Neural progenitor cell (in vitro differentiated cells): ENCODE measurements around the gene EEF1AKMT3. TPM values are rescaled to one million over a fixed set of nuclear protein-coding genes. Genes with fewer than 3 reads are reported as not detected.

ENCODE experiments used
- DNase-seq: peaks from one replicate; pipeline ENCODE4 v3.0.0-alpha.2; 2016; ENCODE audit warnings: low spot score
- H2AFZ ChIP-seq: fragments of 200-600 bp; sonication (generic); replicated peaks from 2 replicates; pipeline ENCODE4 v1.6.1; 2016; ENCODE audit warnings: antibody characterized with exemption
- H3F3A ChIP-seq: fragments of 200-600 bp; sonication (generic); 2 replicates; pipeline ENCODE4 v1.6.1; 2016; ENCODE audit warnings: antibody characterized with exemption, low read depth
- H3K27ac ChIP-seq: fragments of 200-600 bp; sonication (generic); 2 replicates; pipeline ENCODE4 v1.5.1; 2016; ENCODE audit warnings: mild to moderate bottlenecking
- H3K27me3 ChIP-seq: fragments of 200-600 bp; sonication (generic); 2 replicates; pipeline ENCODE4 v1.6.1; 2016; ENCODE audit warnings: mild to moderate bottlenecking, moderate library complexity
- H3K36me3 ChIP-seq: fragments of 200-600 bp; sonication (generic); 2 replicates; pipeline ENCODE4 v1.5.1; 2016
- H3K4me1 ChIP-seq: fragments of 200-600 bp; sonication (generic); 2 replicates; pipeline ENCODE4 v1.6.1; 2016; ENCODE audit warnings: mixed run types
- H3K4me2 ChIP-seq: fragments of 200-600 bp; sonication (generic); 2 replicates; pipeline ENCODE4 v1.6.1; 2016
- H3K4me3 ChIP-seq: fragments of 200-600 bp; sonication (generic); 2 replicates; pipeline ENCODE4 v1.5.1; 2016
- H3K79me2 ChIP-seq: fragments of 200-600 bp; sonication (generic); 2 replicates; pipeline ENCODE4 v1.6.1; 2016; ENCODE audit warnings: low read depth
- H3K9ac ChIP-seq: fragments of 200-600 bp; sonication (generic); 2 replicates; pipeline ENCODE4 v1.6.1; 2016
- H3K9me3 ChIP-seq: fragments of 200-600 bp; sonication (generic); 2 replicates; pipeline ENCODE4 v1.5.1; 2016; ENCODE audit warnings: low read depth
- H4K20me1 ChIP-seq: fragments of 200-600 bp; sonication (generic); 2 replicates; pipeline ENCODE4 v1.6.1; 2016; ENCODE audit warnings: low read depth
- H3K27ac Mint-ChIP-seq: 3 replicates; pipeline ENCODE4 v1.8.0; 2021; ENCODE audit warnings: mixed read lengths
- H3K27me3 Mint-ChIP-seq: 2 replicates; pipeline ENCODE4 v1.8.0; 2022; ENCODE audit warnings: low read depth, mild to moderate bottlenecking, inconsistent platforms, moderate library complexity, mixed read lengths; ENCODE audit not compliant: insufficient read depth
- H3K36me3 Mint-ChIP-seq: 3 replicates; pipeline ENCODE4 v1.8.0; 2021; ENCODE audit warnings: mixed read lengths
- H3K4me1 Mint-ChIP-seq: 3 replicates; pipeline ENCODE4 v1.8.0; 2021; ENCODE audit warnings: mixed read lengths
- H3K4me3 Mint-ChIP-seq: 3 replicates; pipeline ENCODE4 v1.8.0; 2021; ENCODE audit warnings: mild to moderate bottlenecking, moderate library complexity, mixed read lengths
- H3K9me3 Mint-ChIP-seq: 3 replicates; pipeline ENCODE4 v1.8.0; 2020; ENCODE audit warnings: mixed read lengths
- EZH2 ChIP-seq: fragments of 200-600 bp; sonication (generic); IDR thresholded peaks from 2 replicates; pipeline ENCODE4 v1.6.1; 2017; ENCODE audit warnings: antibody characterized with exemption, mild to moderate bottlenecking, moderate library complexity
- EZH2phosphoT487 ChIP-seq: fragments of 200-600 bp; sonication (generic); IDR thresholded peaks from 2 replicates; pipeline ENCODE4 v1.6.1; 2017; ENCODE audit warnings: antibody characterized with exemption
- total RNA-seq: library from RNA; depleted of rRNA; stranded (reverse); fragments of >200 nt; gene quantifications from 2 replicates; pipeline ENCODE4 v1.2.3, GENCODE V29; 2015; ENCODE audit warnings: low replicate concordance
- TF ChIP-seq, protein P1 (sequence below): fragments of 200-600 bp; sonication (generic); IDR thresholded peaks from 2 replicates; pipeline ENCODE4 v1.5.1; 2017; ENCODE audit warnings: antibody characterized with exemption, mild to moderate bottlenecking

Gene EEF1AKMT3
- total RNA-seq, 1 donor from 2014 or later = 2.1 TPM

DNA sequence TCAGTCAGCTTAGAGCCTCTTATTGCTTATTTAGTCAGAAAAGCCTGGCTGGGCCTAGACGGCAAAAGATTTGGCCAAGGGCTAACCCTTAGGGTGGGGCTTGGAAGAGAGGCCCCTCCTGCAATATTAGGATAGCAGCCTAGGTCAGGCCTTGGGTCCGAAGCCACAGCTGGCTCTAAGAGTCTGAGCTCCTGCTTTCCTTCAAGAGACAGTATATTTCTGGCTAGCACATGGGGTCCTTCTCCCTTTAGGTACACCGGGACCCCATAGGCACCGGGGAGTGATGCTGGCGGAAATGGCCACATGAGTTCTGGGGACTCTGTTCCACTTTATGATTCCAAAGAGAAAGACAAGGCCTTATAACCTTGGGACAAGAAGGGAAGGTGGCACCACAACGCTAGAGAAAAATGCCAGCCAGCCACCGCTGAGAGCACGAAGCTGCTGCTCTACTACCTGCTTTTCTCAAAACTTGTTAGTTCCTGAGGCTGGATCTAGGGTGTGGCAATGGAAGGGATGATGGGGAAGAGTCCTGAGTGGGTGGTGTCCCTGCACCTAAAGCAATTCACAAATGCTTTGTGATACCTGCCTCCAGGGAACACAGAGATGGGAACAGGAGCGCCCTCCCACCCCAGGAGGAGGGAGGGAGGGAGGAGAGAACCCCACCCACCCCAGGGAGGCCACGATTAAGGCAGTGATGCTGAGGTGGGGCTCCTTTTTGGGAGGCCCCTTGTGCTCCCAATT lies 49.2 kb downstream of the EEF1AKMT3 start:
- DNase-seq = no peak
- H3K27ac Mint-ChIP-seq = no peak overlapping the region
- H3K9me3 ChIP-seq = no peaks in the 10 kb centered on the region

DNA sequence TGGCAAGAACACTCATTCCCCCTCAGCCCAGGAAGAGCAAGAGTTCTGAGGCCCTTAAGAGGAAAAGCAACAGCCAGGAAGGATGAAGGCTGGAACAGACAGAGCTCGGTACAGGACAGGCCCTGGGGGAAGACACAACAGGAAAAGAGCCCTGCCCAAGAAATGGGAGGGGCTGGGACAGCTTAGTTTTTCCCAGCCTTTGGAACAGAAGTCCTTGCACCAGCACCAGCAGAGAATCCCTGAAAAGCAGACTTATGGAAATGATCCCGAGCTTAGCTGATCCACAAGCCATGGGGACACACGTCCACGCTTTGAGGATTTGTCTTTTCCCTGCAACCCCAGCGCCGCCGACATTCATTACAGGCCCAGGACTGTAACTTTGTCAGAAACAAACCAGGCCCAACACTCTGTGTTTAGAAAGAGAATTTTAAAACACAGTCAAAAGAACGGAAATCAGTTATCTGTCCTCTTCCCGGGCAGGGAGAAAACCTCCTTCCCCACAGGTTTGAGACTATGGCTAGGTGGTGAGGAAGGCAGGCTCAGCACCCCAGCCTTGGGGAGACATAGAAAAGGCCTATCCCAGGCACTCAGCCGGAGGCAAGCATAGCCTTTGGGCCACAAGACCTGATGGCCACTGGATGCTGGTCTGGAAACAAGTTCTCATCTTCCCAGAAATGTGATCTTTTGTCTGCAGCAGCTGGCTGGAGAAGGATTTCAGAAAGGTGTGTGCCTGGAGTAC lies 50.1 kb downstream of the EEF1AKMT3 start:
- Mint-ChIP-seq H3K36me3 (peaks cover 37% of the 10 kb centered on the region), H3K4me3 (no peak overlapping the region), H3K9me3 (no peaks in the 10 kb centered on the region), H3K27me3 (peaks cover 3% of the 10 kb centered on the region), H3K4me1 (no peaks in the 10 kb centered on the region), H3K27ac (no peak overlapping the region)
- H3F3A ChIP-seq = peaks cover 12% of the 10 kb centered on the region
- no peak overlapping the region for H3K27ac ChIP-seq
- no peaks in the 10 kb centered on the region for H3K9me3 ChIP-seq
- H4K20me1 ChIP-seq = peaks cover 17% of the 10 kb centered on the region
- no peak overlapping the region for H3K9ac ChIP-seq
- H2AFZ ChIP-seq = no peak overlapping the region
- TF ChIP-seq EZH2 (no peak), EZH2phosphoT487 (no peak)
- TF ChIP-seq, protein P1, sequence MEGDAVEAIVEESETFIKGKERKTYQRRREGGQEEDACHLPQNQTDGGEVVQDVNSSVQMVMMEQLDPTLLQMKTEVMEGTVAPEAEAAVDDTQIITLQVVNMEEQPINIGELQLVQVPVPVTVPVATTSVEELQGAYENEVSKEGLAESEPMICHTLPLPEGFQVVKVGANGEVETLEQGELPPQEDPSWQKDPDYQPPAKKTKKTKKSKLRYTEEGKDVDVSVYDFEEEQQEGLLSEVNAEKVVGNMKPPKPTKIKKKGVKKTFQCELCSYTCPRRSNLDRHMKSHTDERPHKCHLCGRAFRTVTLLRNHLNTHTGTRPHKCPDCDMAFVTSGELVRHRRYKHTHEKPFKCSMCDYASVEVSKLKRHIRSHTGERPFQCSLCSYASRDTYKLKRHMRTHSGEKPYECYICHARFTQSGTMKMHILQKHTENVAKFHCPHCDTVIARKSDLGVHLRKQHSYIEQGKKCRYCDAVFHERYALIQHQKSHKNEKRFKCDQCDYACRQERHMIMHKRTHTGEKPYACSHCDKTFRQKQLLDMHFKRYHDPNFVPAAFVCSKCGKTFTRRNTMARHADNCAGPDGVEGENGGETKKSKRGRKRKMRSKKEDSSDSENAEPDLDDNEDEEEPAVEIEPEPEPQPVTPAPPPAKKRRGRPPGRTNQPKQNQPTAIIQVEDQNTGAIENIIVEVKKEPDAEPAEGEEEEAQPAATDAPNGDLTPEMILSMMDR = no peak
- DNase-seq = no peak
- H3K4me3 ChIP-seq = no peak overlapping the region
- no peaks in the 10 kb centered on the region for H3K36me3 ChIP-seq
- H3K4me2 ChIP-seq = no peak overlapping the region
- no peaks in the 10 kb centered on the region for H3K4me1 ChIP-seq
- H3K27me3 ChIP-seq = no peaks in the 10 kb centered on the region
- no peaks in the 10 kb centered on the region for H3K79me2 ChIP-seq

More for the DNA sequence above, 49.2 kb downstream of the EEF1AKMT3 start:
- no peak overlapping the region for H3K4me3 ChIP-seq
- H2AFZ ChIP-seq = no peak overlapping the region
- H3K9me3 Mint-ChIP-seq = no peaks in the 10 kb centered on the region
- peaks cover 10% of the 10 kb centered on the region for H4K20me1 ChIP-seq
- H3K27ac ChIP-seq = no peak overlapping the region
- H3K4me3 Mint-ChIP-seq = no peak overlapping the region
- H3K36me3 ChIP-seq = no peaks in the 10 kb centered on the region
- H3K36me3 Mint-ChIP-seq = peaks cover 31% of the 10 kb centered on the region
- no peaks in the 10 kb centered on the region for H3K79me2 ChIP-seq
- H3K4me2 ChIP-seq = no peak overlapping the region
- peaks cover 3% of the 10 kb centered on the region for H3K27me3 Mint-ChIP-seq
- TF ChIP-seq EZH2phosphoT487 = no peak
- no peak for TF ChIP-seq EZH2
- TF ChIP-seq, protein P1 = no peak
- H3K4me1 Mint-ChIP-seq = no peaks in the 10 kb centered on the region
- H3F3A ChIP-seq = peaks cover 19% of the 10 kb centered on the region
- H3K4me1 ChIP-seq = no peaks in the 10 kb centered on the region
- H3K9ac ChIP-seq = no peak overlapping the region
- H3K27me3 ChIP-seq = no peaks in the 10 kb centered on the region

DNA sequence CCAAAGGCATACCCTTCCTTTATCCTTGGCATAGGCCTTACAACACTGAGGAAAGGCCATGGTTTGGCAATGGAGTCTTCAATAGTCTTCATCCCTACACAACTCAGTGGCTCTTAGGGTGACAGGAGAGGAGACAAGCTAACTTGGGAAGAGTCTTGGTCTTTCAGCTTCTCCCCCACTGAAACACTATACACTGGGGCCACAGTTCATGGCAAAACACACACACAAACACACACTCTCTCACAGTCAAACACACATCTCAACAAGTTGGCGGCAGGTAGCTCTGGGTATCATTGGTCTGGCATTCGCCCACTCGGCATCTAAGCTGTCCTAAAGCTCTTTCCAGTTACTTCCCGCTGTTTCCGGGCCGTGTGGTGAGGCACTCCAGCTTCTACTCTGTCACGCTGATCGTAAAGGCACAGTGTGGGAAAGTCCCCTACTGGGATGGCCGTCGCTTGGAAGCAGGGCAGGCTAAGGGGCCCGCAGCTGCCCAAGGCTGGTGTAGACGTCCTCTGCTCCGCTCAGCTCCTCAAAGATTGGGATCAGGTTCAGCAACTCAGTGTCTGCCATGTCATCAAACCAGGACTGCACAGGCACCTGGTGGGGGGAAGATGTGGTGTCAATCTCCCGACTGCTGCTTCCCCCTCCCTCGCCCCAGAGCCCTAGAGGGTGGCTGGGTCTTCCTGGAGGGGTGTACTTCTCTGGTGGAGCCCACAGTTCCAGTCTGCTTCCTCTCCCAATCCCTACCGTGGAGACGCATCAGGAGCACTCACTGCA lies 50.9 kb downstream of the EEF1AKMT3 start:
- TF ChIP-seq EZH2phosphoT487 = no peak
- no peak for TF ChIP-seq EZH2
- TF ChIP-seq, protein P1 = no peak
- Mint-ChIP-seq H3K36me3 (peaks cover 37% of the 10 kb centered on the region), H3K27me3 (peaks cover 3% of the 10 kb centered on the region), H3K4me1 (no peaks in the 10 kb centered on the region), H3K9me3 (no peaks in the 10 kb centered on the region), H3K4me3 (no peak overlapping the region), H3K27ac (no peak overlapping the region)
- no peak overlapping the region for H3K9ac ChIP-seq
- H3K36me3 ChIP-seq = no peaks in the 10 kb centered on the region
- peaks cover 6% of the 10 kb centered on the region for H3F3A ChIP-seq
- no peak overlapping the region for H2AFZ ChIP-seq
- no peaks in the 10 kb centered on the region for H3K27me3 ChIP-seq
- no peak overlapping the region for H3K27ac ChIP-seq
- H3K4me1 ChIP-seq = no peaks in the 10 kb centered on the region
- no peak for DNase-seq
- H3K4me3 ChIP-seq = no peak overlapping the region
- H4K20me1 ChIP-seq = peaks cover 23% of the 10 kb centered on the region
- H3K4me2 ChIP-seq = no peak overlapping the region
- no peaks in the 10 kb centered on the region for H3K79me2 ChIP-seq
- no peaks in the 10 kb centered on the region for H3K9me3 ChIP-seq
